Aorta (tissue), 5 donors: ENCODE data around the gene UBE2H. TPM values are rescaled to one million over a fixed set of nuclear protein-coding genes. Genes with fewer than 3 reads are reported as not detected.

Experiments
- ATAC-seq: fragments of 200-7000 bp; cut with Tn5 transposase; one replicate; pipeline ENCODE4 v1.9.1; 2022; ENCODE audit warnings: moderate library complexity; ENCODE audit not compliant: low FRiP score
- DNase-seq, 2 donors: peaks; one replicate each; pipeline ENCODE4 v3.0.0-alpha.2; 2020
- H3K27ac ChIP-seq, 2 donors: one replicate each; pipeline ENCODE4 v1.5.1; 2013; ENCODE audit warnings: low read length in 2 of 2, mild to moderate bottlenecking in 2 of 2, moderate library complexity in 2 of 2, control low read depth in 1 of 2, inconsistent platforms in 1 of 2, low read depth in 1 of 2
- H3K27me3 ChIP-seq, 2 donors: one replicate each; pipeline ENCODE4 v1.6.1; 2013; ENCODE audit warnings: control low read depth in 1 of 2, low read length in 1 of 2, mild to moderate bottlenecking in 1 of 2, moderate library complexity in 1 of 2; ENCODE audit not compliant: insufficient read depth in 2 of 2, control insufficient read depth in 1 of 2
- H3K36me3 ChIP-seq, 2 donors: one replicate each; pipeline ENCODE4 v1.6.1; 2013; ENCODE audit warnings: control low read depth in 1 of 2, low read length in 1 of 2, mild to moderate bottlenecking in 1 of 2; ENCODE audit not compliant: insufficient read depth in 2 of 2, control insufficient read depth in 1 of 2
- H3K4me1 ChIP-seq, 2 donors: one replicate each; pipeline ENCODE4 v1.6.1; 2013; ENCODE audit warnings: low read length in 2 of 2, control low read depth in 1 of 2, mild to moderate bottlenecking in 1 of 2, moderate library complexity in 1 of 2; ENCODE audit not compliant: insufficient read depth in 2 of 2, control insufficient read depth in 1 of 2
- H3K4me3 ChIP-seq, 2 donors: one replicate each; pipeline ENCODE4 v1.5.1; 2013; ENCODE audit warnings: low read length in 2 of 2, control low read depth in 1 of 2, mild to moderate bottlenecking in 1 of 2
- H3K9me3 ChIP-seq: one replicate; pipeline ENCODE4 v1.6.1; 2013; ENCODE audit warnings: mild to moderate bottlenecking, low read length; ENCODE audit not compliant: control insufficient read depth
- WGBS, 2 donors: extraction: QIAGEN DNeasy Blood & Tissue Kit; methylation state at CpG; one replicate each; pipeline ENCODE4 v1.1.7; 2013; 5-methylcytosine and 5-hydroxymethylcytosine counted together
- intact Hi-C, 2 donors: fragments of 100-400 bp; cut with DNase I; formaldehyde crosslinking; loops; one replicate each; pipeline versions ENCODE4 v1.14.2 to v1.15.0; 2022
- polyA plus RNA-seq, 2 donors: library from polyadenylated mRNA; stranded (reverse); fragments of 200-250 nt; gene quantifications; one replicate each; pipeline ENCODE4 v1.2.3, GENCODE V29; 2013
- total RNA-seq, 2 donors: library from RNA; stranded (reverse); fragmentation: NEBNext Ultra II Directional; extraction: Animal tissue kit (Norgen Biotek cat#: 25700); gene quantifications; one replicate each; pipeline ENCODE4 v1.2.1, GENCODE V29; 2021
- donor health status: healthy with polysubstance abuse.
- donor health status: Bipolar disorder and iron deficiency.
- donor health status: DM: no; HTN: no; CAD: no.
- donor health status: DM: no; HTN: no; CAD: no.
- donor health status: DM: yes; HTN: yes; CAD: no.

The UBE2H gene
- total and polyA plus RNA-seq, 4 donors: 52.3 to 173 (median 99.6) TPM

DNA sequence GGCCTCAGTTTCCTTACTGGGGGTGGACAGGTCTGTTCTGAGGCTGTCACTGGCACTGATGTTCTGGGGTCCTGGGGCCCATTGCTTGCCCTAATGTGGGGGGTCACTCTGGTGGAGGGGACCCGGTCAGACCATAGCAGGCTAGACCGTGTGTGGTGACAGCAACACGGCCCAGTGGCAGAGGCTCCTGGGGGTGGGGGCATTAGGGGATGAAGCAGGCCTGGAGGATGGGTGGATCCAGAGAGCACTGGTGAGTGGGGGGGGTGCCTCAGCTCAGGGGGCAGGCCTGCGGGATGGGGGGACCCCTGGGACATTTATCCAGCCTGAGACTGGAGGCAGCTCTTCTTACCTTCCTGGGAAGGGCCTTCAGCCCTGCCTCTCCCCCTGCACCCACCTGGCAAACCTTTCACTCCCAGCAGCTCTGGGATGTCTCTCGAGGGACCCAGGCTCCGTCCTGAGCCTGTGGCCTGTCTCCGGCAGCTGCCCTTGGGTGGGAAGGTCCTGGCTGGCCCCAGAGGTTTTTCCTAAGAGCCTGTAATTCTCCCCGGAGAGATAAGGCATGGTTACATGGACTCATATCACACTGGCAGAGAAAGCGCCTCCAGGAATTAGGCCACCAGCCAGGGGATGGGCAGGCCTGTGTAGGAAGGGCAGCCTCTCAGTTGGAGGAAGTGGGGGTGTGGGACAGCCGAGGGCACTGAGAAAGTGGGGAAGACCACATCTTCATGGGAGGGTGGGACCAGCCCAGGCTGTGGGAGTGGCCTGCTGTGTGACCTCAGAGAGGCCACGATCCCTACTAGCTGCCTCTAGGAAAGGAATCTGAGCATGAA lies 147.7 kb downstream of the UBE2H start:
- DNase-seq: peak; percentile 32 to 49
- Histone ChIP-seq H3K36me3 (no peaks in the 10 kb centered on the region), H3K9me3 (no peaks in the 10 kb centered on the region), H3K4me1 (no peaks in the 10 kb centered on the region), H3K27ac (no peak overlapping the region), H3K4me3 (no peak overlapping the region), H3K27me3 (no peaks in the 10 kb centered on the region)
- ATAC-seq: no peak
- WGBS, 2 donors: 67 to 79% methylated on average over 11 of the region's 11 CpGs
- intact Hi-C loops: no loop called here

DNA sequence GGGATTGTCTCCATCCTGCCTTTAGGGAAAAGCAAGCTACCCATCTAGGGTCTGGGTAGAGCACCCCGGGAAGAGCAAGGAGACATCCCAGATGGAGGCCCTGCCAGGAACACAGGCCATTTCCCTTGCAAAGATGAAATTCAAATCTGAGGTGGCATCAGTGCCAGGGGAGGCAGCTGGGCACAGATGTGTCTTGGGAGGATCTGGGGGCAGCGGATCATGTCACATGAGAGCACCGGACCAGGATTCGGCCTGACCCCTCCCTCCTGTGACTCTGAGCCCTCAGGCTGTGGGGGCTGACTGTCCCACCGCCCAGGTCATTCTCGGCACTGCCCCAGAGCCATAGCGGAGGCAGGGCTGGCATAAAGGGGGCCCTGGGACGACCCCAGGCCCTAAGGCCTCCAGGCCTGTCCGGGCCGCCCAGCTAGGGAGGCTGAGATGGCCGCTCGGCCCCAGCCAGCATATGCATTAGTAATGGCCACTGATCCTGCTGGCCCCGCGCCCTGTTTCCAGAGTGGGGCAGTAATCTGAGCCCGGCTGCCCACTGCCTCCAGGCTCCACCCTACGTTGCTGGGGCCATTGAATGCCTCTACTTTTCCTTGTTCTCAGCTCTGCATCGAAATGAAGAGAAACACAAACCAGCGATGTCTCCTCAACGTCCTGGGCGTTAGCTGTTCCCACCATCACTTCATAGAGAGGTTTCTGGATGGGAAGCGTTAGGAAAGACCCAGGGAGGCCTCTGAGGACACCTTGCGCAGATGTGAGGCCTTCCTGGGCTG lies 148.5 kb downstream of the UBE2H start:
- intact Hi-C loops: no loop called here
- H3K4me3 ChIP-seq: no peak overlapping the region
- DNase-seq (peak; percentile 11 to 69), ATAC-seq (no peak)
- H3K27me3 ChIP-seq: no peaks in the 10 kb centered on the region
- H3K36me3 ChIP-seq: no peaks in the 10 kb centered on the region
- H3K9me3 ChIP-seq: no peaks in the 10 kb centered on the region
- no peak overlapping the region for H3K27ac ChIP-seq
- H3K4me1 ChIP-seq: no peaks in the 10 kb centered on the region
- WGBS, 2 donors: 94 to 96% methylated on average over 22 of the region's 22 CpGs

DNA sequence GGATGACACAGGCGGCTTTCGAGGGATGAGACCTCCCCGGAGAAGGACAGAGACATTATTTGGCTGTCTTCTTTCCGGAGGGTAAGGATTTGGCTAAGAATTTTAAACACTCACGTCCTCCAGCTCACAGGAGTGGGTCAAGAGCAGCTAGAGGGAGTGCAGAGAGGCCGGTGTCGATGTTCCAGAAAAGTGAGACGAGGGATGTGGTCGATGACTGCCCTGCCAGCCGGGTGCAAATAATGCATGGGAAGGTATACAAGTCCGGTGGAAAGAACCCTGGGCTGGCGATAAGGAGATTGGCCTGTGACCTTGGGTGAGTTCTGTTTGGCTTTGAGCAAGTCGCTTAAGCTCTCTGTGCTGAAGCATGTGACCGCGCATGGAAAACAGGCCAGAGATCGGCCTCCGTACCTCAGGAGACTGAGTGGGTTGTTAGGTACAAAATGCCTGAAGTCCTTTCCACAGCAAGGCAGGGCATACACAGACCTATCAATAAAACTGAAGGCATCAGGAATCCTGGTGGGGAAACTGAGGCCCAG lies 149.1 kb downstream of the UBE2H start:
- ATAC-seq: no peak
- peak; percentile 20 to 43 for DNase-seq
- WGBS, 2 donors: 90 to 93% methylated on average over 17 of the region's 17 CpGs
- Histone ChIP-seq H3K27ac (no peak overlapping the region), H3K9me3 (no peaks in the 10 kb centered on the region), H3K27me3 (no peaks in the 10 kb centered on the region), H3K4me1 (no peaks in the 10 kb centered on the region), H3K4me3 (no peak overlapping the region), H3K36me3 (no peaks in the 10 kb centered on the region)
- intact Hi-C loops: no loop called here

DNA sequence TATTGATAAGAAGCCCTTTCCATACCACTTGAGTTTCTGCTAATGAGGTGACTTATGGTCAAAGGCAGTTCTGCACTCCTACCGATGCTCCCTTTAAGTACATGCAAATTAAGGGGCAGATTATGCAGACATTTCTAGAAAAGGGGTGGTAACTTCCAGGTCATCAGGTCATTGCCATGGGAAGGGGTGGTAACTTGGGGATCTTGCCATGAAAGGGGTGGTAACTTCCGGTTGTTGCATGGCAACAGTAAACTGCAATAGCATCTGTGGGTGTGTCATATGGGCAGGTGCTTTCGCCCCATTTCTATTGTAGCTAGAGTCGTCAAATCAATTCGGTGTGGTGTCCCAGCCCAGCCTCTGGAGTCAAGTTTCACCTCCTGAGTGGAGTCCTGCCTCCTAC lies 150.9 kb downstream of the UBE2H start:
- DNase-seq (peak; percentile 9 to 45), ATAC-seq (no peak)
- H3K27me3 ChIP-seq: no peaks in the 10 kb centered on the region
- H3K4me3 ChIP-seq: no peak overlapping the region
- WGBS, 2 donors: 66 to 68% methylated on average over 5 of the region's 5 CpGs
- no peaks in the 10 kb centered on the region for H3K36me3 ChIP-seq
- H3K4me1 ChIP-seq: no peaks in the 10 kb centered on the region
- intact Hi-C loops: no loop called here
- H3K9me3 ChIP-seq: no peaks in the 10 kb centered on the region
- no peak overlapping the region for H3K27ac ChIP-seq

DNA sequence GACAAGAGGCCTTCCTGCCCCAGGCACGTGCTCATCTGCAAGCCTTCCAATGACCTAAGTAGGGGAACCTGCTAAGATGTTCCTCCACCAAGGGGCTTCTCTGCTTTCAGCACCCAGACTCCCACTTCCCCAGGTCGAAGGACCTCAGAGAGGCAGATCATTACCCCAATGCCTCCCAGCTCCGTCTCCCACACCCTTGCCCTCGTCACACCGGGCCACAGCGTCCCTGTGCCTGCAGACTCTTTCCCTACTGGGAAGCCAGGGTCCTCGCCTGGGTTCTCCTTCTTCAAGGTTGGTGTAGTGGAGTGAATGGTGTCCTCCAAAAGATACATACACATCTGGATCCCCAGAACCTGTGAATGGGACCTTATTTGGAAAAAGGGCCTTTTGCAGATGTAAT lies 151.9 kb downstream of the UBE2H start:
- Histone ChIP-seq H3K4me1 (no peaks in the 10 kb centered on the region), H3K27ac (no peak overlapping the region), H3K9me3 (no peaks in the 10 kb centered on the region), H3K36me3 (no peaks in the 10 kb centered on the region), H3K4me3 (no peak overlapping the region), H3K27me3 (no peaks in the 10 kb centered on the region)
- WGBS, 2 donors: 82 to 85% methylated on average over 7 of the region's 7 CpGs
- intact Hi-C loops: no loop called here
- DNase-seq: peak; percentile 19 to 49
- ATAC-seq: no peak

DNA sequence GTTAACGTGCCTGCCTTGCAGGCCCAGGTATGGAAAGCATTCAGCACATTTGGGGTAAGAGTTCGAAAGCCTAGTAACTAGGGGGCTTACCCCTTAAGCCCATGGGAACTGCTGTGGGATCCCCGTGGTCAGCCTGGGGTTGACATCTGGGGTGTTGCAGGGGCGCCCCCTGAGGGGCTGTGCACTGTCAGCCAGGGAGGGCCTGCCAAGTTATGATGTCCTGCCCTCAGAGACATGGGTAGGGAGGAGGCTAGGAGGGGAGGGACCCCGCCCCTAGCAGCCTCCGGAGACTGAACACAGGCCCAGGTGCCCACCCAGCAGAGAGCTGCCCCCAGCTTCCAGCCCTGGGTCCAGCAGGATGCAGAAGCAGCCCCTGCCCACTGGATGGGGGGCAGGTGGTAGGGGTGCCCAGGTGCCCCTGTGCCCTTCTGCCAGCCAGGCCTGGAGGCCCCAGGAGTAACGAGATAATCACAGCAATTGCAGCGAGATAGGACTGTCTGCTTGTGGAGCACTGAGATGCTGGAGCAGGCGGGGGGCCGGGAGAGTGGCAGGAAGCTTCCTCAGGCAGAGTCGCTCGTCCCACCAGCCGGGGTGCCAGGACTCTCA lies 153.3 kb downstream of the UBE2H start:
- intact Hi-C loops: no loop called here
- Histone ChIP-seq H3K4me3 (no peak overlapping the region), H3K36me3 (no peaks in the 10 kb centered on the region), H3K9me3 (no peaks in the 10 kb centered on the region), H3K27ac (no peak overlapping the region), H3K27me3 (no peaks in the 10 kb centered on the region), H3K4me1 (no peaks in the 10 kb centered on the region)
- peak; percentile 33 to 44 for DNase-seq
- 68 to 71% methylated on average over 13 of the region's 13 CpGs for WGBS, 2 donors
- no peak for ATAC-seq

DNA sequence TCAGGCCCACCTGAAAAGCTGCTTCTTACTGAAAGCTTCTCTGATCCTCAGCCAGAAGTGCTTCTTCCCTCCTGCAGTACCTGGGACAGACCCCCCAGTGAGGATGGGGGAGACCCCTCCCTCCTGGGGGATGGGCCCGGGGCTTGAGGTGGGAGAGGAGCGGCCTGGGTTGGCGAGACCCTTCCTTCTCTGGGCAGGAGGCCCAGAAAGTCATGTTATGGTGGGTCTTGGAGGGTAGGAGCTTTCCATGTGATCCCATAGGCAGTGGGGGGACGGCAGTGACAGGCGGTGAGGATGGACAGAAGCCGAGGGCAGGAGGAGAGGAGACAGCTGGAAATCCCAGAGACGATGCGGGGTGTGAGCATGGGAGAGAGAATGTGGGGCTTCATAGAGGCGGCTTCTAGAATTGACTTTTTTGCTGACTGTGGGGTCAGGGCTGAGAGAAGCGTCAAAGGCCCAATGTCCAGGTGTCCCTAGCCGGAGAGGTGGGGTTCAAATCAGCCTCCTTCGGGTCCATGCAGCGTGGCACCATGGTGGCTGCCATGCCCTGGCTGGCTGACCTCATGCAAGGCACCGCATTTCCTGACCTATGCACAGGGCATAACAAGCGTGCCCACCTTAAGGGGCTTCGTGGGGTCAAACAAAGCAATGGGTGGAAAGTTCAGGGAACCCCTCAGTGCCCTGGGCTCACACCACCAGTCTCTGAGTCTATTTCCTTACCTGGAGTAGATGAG lies 154.0 kb downstream of the UBE2H start:
- no peak for ATAC-seq
- Histone ChIP-seq H3K4me1 (no peaks in the 10 kb centered on the region), H3K9me3 (no peaks in the 10 kb centered on the region), H3K27ac (no peak overlapping the region), H3K36me3 (no peaks in the 10 kb centered on the region), H3K27me3 (no peaks in the 10 kb centered on the region), H3K4me3 (no peak overlapping the region)
- WGBS, 2 donors: 81 to 87% methylated on average over 16 of the region's 16 CpGs
- intact Hi-C loops: no loop called here
- DNase-seq: peak; percentile 21 to 57

DNA sequence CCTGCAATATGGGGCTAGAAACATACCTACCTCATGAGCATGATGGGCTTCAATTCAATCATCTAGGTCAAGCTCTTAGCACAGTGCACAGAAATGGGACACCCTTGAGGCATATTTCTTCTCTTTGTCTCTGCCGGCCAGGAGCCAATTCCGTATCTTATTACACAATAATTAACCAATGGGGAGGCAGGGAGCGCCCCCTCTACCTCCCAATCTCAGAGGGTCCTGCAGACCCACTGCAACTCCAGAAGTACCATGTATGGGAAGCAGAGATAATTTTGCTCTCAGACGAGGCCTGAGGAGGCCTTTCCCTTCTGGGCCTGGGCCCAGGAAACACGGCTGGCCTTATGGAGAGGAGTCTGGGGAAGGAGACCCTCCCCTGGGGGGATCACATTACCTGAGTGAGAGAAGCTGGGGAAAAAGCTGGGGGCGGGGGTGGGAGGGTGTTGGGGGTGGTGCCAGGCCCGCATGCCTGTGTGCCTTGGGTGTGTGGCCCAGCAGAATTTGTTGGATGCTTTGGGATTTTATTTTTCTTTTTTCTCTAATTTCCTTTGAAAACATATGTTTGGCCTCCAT lies 155.5 kb downstream of the UBE2H start:
- ATAC-seq: no peak
- Histone ChIP-seq H3K9me3 (no peaks in the 10 kb centered on the region), H3K27ac (no peak overlapping the region), H3K4me1 (no peaks in the 10 kb centered on the region), H3K36me3 (no peaks in the 10 kb centered on the region), H3K4me3 (no peak overlapping the region), H3K27me3 (no peaks in the 10 kb centered on the region)
- whole genome bisulfite sequencing, 2 donors: 60 to 69% methylated on average over 7 of the region's 7 CpGs
- DNase-seq: peak; percentile 5 to 30
- intact Hi-C loops: no loop called here
